Tibial nerve (tissue), 4 donors: ENCODE data around the gene ZNF786. TPM values are rescaled to one million over a fixed set of nuclear protein-coding genes. Genes with fewer than 3 reads are reported as not detected.

Experiments used
- DNase-seq, 2 donors: peaks; one replicate each; pipeline ENCODE4 v3.0.0-alpha.2; 2019; ENCODE audit warnings: low spot score in 2 of 2
- H3K27ac ChIP-seq, 4 donors: fragments of 200-600 bp; sonication (generic) in 3 of 4; one replicate each; pipeline ENCODE4 v1.5.1; 2017 to 2019; ENCODE audit warnings: mild to moderate bottlenecking in 1 of 4
- H3K27me3 ChIP-seq, 2 donors: fragments of 200-600 bp; sonication (generic) in 1 of 2; one replicate each; pipeline versions ENCODE4 v1.5.1 to v1.6.0; 2017 to 2019
- H3K36me3 ChIP-seq, 3 donors: fragments of 200-600 bp; sonication (generic); one replicate each; pipeline ENCODE4 v1.5.1; 2018 to 2019
- H3K4me1 ChIP-seq, 4 donors: fragments of 200-600 bp; sonication (generic) in 3 of 4; one replicate each; pipeline ENCODE4 v1.5.1; 2017 to 2019
- H3K4me3 ChIP-seq, 4 donors: fragments of 200-600 bp; sonication (generic) in 3 of 4; one replicate each; pipeline ENCODE4 v1.5.1; 2017 to 2019; ENCODE audit warnings: mild to moderate bottlenecking in 1 of 4, moderate library complexity in 1 of 4
- H3K9me3 ChIP-seq, 4 donors: fragments of 200-600 bp; sonication (generic) in 3 of 4; one replicate each; pipeline ENCODE4 v1.5.1; 2017 to 2019
- EP300 ChIP-seq, 2 donors: sonication (generic); formaldehyde crosslinking; IDR thresholded peaks; one replicate each; pipeline ENCODE4 v1.6.1; 2017; ENCODE audit warnings: antibody characterized with exemption in 2 of 2, mild to moderate bottlenecking in 1 of 2
- POLR2A ChIP-seq, 2 donors: fragments of 450-650 bp; IDR thresholded peaks; one replicate each; pipeline ENCODE4 v1.6.1; 2017; ENCODE audit warnings: antibody characterized with exemption in 2 of 2, mild to moderate bottlenecking in 2 of 2, moderate library complexity in 2 of 2
- WGBS, 2 donors: methylation state at CpG; one replicate each; pipeline ENCODE4 v1.1.5; 2018; 5-methylcytosine and 5-hydroxymethylcytosine counted together
- total RNA-seq, 4 donors: library from RNA; depleted of rRNA; stranded (reverse); fragments of >200 nt; gene quantifications; one replicate each; pipeline ENCODE4 v1.1.0, GENCODE V29; 2016
- TF ChIP-seq, protein P1 (sequence below), 5 experiments: fragments of 200-600 bp in 3 of 5; fragments of 450-650 bp in 2 of 5; sonication (generic) in 3 of 5; IDR thresholded peaks; one replicate each; pipeline ENCODE4 v1.5.1; 2016 to 2019; ENCODE audit warnings: antibody characterized with exemption in 5 of 5, mild to moderate bottlenecking in 3 of 5, moderate library complexity in 2 of 5

Gene ZNF786
- total RNA-seq, 4 donors from 2014 or later = 6.9 to 9.0 (median 8.5) TPM

DNA sequence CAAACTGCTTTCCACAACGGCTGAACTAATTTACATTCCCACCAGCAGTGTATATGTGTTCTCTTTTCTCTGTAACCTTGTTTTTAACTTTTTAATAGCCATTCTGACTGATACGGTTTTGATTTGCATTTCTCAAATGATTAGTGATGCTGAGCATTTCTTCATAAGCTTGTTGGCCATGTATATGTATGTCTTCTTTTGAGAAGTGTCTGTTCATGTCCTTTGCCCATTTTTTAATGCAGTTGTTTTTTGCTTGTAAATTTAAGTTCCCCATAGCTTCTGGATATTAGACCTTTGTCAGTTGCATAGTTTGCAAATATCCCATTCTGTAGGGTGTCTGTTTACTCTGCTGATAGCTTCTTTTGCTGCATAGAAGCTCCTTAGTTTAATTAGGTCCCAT lies 6.1 kb downstream of the ZNF786 start:
- Histone ChIP-seq H3K4me3 (no peak overlapping the region), H3K4me1 (peaks cover 0 to 7% (median 2%) of the 10 kb centered on the region in 4 donors), H3K27ac (no peak overlapping the region), H3K9me3 (no peaks in the 10 kb centered on the region), H3K27me3 (no peaks in the 10 kb centered on the region), H3K36me3 (peaks cover 0 to 23% (median 0%) of the 10 kb centered on the region in 3 donors)
- TF ChIP-seq EP300 (IDR thresholded peaks at IDR 0.05) (no peak), POLR2A (IDR thresholded peaks at IDR 0.05) (no peak)
- TF ChIP-seq, protein P1, sequence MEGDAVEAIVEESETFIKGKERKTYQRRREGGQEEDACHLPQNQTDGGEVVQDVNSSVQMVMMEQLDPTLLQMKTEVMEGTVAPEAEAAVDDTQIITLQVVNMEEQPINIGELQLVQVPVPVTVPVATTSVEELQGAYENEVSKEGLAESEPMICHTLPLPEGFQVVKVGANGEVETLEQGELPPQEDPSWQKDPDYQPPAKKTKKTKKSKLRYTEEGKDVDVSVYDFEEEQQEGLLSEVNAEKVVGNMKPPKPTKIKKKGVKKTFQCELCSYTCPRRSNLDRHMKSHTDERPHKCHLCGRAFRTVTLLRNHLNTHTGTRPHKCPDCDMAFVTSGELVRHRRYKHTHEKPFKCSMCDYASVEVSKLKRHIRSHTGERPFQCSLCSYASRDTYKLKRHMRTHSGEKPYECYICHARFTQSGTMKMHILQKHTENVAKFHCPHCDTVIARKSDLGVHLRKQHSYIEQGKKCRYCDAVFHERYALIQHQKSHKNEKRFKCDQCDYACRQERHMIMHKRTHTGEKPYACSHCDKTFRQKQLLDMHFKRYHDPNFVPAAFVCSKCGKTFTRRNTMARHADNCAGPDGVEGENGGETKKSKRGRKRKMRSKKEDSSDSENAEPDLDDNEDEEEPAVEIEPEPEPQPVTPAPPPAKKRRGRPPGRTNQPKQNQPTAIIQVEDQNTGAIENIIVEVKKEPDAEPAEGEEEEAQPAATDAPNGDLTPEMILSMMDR (IDR thresholded peaks at IDR 0.05) = no peak
- WGBS, 2 donors = 88 to 94% methylated on average over 2 of the region's 2 CpGs
- DNase-seq = no peak

DNA sequence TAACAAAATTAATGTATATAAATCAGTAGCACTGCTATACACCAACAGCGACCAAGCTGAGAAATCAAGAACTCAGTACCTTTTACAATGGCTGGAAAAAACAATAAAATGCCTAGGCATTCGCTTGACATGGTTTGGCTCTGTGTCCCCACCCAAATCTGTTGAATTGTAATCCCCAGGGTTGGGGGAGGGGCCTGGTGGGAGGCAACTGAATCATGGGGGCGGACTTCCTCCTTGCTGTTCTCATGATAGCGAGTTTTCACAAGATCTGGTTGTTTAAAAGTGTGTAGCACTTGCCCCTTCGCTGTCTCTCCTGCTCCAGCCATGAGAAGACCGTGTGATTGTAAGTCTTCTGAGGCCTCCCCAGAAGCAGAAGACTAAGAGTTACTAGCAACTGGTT lies 8.6 kb downstream of the ZNF786 start:
- no peaks in the 10 kb centered on the region for H3K9me3 ChIP-seq
- H3K4me3 ChIP-seq = no peak overlapping the region
- TF ChIP-seq, protein P1 (IDR thresholded peaks at IDR 0.05) = no peak
- TF ChIP-seq POLR2A (IDR thresholded peaks at IDR 0.05) (no peak), EP300 (IDR thresholded peaks at IDR 0.05) (no peak)

DNA sequence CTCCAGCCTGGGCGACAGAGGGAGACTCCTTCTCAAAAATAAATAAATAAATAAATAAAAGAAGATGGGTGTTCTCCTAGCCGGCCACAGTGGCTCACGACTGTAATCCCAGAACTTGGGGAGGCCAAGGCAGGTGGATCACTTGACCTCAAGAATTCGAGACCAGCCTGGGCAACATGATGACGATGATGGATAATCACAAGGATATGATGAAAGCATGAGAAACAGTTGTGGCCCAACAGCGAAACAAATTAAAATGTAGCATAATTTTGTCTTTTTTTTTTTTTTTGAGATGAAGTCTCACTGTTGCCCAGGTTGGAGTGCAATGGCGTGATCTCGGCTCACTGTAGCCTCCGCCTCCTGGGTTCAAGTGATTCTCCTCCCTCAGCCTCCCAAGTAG lies 12.9 kb downstream of the ZNF786 start:
- Histone ChIP-seq H3K27me3 (no peaks in the 10 kb centered on the region), H3K4me3 (no peak overlapping the region), H3K4me1 (no peaks in the 10 kb centered on the region), H3K27ac (no peak overlapping the region), H3K36me3 (peaks cover 0 to 44% (median 0%) of the 10 kb centered on the region in 3 donors), H3K9me3 (no peaks in the 10 kb centered on the region)
- no peak for DNase-seq
- 84 to 96% methylated on average over 9 of the region's 9 CpGs for WGBS, 2 donors
- TF ChIP-seq, protein P1 (IDR thresholded peaks at IDR 0.05) = no peak
- no peak for TF ChIP-seq POLR2A (IDR thresholded peaks at IDR 0.05)
- TF ChIP-seq EP300 (IDR thresholded peaks at IDR 0.05) = no peak

More for the DNA sequence above, 8.6 kb downstream of the ZNF786 start:
- Histone ChIP-seq H3K4me1 (no peaks in the 10 kb centered on the region), H3K27me3 (no peaks in the 10 kb centered on the region), H3K36me3 (peaks cover 0 to 39% (median 0%) of the 10 kb centered on the region in 3 donors), H3K27ac (no peak overlapping the region)
- 90 to 92% methylated on average over 6 of the region's 6 CpGs for WGBS, 2 donors
- DNase-seq = no peak

DNA sequence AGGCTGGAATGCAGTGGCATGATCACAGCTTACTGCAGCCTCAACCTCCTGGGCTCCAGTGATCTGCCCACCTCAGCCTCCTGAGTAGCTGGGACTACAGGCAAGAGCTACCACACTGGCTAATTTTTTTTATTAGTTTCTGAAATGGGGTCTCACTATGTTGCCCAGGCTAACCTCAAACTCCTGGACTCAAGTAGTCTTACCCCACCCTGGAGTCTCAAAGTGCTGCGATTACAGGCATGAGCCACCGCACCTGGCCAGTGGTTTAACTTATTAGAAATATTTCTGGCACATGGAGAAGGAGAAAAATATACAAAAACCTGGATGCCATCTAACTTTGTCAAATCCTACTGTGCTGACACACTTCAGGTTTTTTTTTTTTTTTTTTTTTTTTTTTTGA lies 15.2 kb downstream of the ZNF786 start:
- no peaks in the 10 kb centered on the region for H3K27me3 ChIP-seq
- DNase-seq = no peak
- WGBS, 2 donors = 95 to 98% methylated on average over 2 of the region's 2 CpGs

DNA sequence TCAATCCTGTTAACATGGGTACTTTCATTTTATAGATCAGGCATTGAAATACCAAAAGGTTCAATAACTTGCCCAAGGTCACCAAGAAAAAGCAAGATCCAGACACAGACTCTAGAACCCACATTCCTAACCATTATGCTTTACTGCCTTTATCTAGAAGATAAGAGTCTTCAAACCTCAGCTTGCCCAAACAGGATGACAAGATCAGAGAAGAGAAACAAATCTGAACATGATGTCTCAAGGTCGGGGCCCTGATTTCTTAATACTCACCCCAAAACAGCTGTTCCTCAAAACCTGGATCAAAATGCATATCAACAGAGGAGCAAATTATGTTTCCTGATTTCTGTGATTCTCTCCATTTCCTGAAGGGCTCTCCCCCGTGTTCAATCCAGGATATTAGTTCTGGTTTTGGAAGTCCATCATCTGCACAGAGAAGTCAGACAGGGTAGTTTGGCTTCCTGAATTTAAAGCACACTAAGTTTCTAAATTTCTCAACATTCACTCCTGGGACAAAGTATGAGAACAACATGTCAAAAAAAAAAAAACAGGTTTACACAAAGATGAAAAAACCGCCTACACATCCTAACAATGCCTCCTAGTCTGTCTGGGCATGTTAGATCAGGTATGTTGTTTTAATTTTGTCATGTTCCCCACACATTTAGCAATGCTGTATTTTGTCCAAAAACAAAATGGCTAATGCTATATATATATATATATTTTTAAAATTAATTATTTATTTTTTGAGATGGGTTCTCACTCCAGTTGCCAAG lies 16.2 kb downstream of the ZNF786 start:
- DNase-seq = no peak
- 82 to 89% methylated on average over 3 of the region's 3 CpGs for WGBS, 2 donors
- H3K9me3 ChIP-seq = no peaks in the 10 kb centered on the region
- TF ChIP-seq POLR2A (IDR thresholded peaks at IDR 0.05) = no peak
- TF ChIP-seq EP300 (IDR thresholded peaks at IDR 0.05) = no peak
- TF ChIP-seq, protein P1 (IDR thresholded peaks at IDR 0.05) = no peak
- H3K4me3 ChIP-seq = no peak overlapping the region
- no peaks in the 10 kb centered on the region for H3K27me3 ChIP-seq
- no peaks in the 10 kb centered on the region for H3K4me1 ChIP-seq
- no peak overlapping the region for H3K27ac ChIP-seq
- H3K36me3 ChIP-seq = peaks cover 0 to 62% (median 9%) of the 10 kb centered on the region in 3 donors

More for the DNA sequence above, 15.2 kb downstream of the ZNF786 start:
- H3K4me1 ChIP-seq = no peaks in the 10 kb centered on the region
- no peak overlapping the region for H3K27ac ChIP-seq
- H3K9me3 ChIP-seq = no peaks in the 10 kb centered on the region
- TF ChIP-seq EP300 (IDR thresholded peaks at IDR 0.05) = no peak
- no peak for TF ChIP-seq POLR2A (IDR thresholded peaks at IDR 0.05)
- TF ChIP-seq, protein P1 (IDR thresholded peaks at IDR 0.05) = no peak
- H3K4me3 ChIP-seq = no peak overlapping the region
- peaks cover 0 to 63% (median 7%) of the 10 kb centered on the region in 3 donors for H3K36me3 ChIP-seq
